ENCODE measurements around the gene ATOH8. TPM values are rescaled to one million over a fixed set of nuclear protein-coding genes. Genes with fewer than 3 reads are reported as not detected.
A peak's percentile ranks its signal among the peaks of the same experiment; 100 is the strongest.

ATOH8 gene
- total RNA-seq, 1 donor from 2014 or later = 44.9 TPM

DNA sequence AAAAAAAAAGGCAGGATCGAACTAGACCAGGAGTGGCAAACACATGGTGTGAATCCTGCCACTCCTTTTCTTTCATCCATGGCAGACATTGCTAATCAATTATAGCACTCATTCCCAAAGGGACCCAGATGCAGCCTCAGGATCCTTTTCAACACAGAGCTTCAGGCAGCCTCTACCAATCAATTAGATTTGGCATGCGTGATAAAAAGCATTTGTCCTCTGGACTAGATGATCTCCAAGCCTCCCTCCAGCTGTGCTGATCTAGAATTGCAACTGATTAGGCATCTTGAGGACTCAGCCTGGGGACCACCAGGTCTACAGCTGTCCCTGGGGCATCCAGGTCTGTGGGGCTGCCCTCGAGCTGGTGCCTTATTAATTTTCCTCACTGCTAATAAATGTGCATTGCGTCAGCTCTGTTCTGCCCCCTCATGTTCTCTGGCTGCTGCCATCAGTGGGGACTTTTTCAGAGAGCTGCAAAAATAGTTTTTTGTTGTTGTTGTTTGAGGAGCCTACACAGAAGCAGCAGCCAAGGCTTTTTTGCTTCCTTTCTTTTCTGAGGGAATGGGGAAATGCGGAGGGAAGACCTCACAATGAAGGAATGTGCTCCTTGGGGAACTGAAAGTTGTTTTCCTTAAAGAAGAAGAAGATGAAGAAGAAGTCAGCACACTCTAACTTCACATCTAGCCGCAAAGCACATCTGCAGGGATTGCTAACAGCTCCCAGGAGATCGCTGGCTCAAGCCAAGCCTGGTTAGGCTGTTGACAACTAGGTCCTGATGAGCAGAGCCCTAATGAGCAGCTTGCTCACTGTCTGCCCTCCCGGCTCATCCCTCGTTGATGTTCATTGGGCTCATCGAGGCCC is 8.8 kb upstream of the ATOH8 start:
- H3K27me3 ChIP-seq (ENCODE audit: low read depth) = no peaks in the 10 kb centered on the region
- H3K4me3 ChIP-seq = no peak overlapping the region
- intact Hi-C loops (cut with DNase I) = no loop called here
- TF ChIP-seq, protein P1, sequence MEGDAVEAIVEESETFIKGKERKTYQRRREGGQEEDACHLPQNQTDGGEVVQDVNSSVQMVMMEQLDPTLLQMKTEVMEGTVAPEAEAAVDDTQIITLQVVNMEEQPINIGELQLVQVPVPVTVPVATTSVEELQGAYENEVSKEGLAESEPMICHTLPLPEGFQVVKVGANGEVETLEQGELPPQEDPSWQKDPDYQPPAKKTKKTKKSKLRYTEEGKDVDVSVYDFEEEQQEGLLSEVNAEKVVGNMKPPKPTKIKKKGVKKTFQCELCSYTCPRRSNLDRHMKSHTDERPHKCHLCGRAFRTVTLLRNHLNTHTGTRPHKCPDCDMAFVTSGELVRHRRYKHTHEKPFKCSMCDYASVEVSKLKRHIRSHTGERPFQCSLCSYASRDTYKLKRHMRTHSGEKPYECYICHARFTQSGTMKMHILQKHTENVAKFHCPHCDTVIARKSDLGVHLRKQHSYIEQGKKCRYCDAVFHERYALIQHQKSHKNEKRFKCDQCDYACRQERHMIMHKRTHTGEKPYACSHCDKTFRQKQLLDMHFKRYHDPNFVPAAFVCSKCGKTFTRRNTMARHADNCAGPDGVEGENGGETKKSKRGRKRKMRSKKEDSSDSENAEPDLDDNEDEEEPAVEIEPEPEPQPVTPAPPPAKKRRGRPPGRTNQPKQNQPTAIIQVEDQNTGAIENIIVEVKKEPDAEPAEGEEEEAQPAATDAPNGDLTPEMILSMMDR (IDR thresholded peaks at IDR 0.05) = no peak
- H3K27ac ChIP-seq = peak overlapping the region; percentile 56
- H3K4me1 ChIP-seq = peaks cover 77% of the 10 kb centered on the region
- ATAC-seq (no peak), DNase-seq (no peak)
- no peaks in the 10 kb centered on the region for H3K9me3 ChIP-seq
- no peaks in the 10 kb centered on the region for H3K36me3 ChIP-seq

DNA sequence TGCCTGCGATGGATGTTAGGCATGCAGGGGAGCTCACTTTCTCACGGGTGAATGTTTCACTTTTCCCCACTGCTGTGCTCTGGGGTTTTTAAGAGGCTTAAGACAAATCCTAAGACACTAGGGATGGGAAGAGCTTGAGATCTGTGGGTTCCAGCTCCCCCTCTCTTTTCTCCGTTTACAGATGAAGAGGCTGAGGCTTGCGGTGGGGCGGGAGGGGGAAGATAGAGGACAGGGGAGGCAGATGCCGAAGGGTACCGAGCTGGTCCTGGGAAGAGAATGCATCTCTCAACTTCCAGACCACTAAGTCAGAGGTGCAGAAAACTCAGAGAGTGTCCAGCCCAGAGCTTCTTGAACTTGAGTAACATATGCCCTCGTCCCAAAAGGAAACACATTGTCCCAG is 8.2 kb upstream of the ATOH8 start:
- no peak for ATAC-seq

DNA sequence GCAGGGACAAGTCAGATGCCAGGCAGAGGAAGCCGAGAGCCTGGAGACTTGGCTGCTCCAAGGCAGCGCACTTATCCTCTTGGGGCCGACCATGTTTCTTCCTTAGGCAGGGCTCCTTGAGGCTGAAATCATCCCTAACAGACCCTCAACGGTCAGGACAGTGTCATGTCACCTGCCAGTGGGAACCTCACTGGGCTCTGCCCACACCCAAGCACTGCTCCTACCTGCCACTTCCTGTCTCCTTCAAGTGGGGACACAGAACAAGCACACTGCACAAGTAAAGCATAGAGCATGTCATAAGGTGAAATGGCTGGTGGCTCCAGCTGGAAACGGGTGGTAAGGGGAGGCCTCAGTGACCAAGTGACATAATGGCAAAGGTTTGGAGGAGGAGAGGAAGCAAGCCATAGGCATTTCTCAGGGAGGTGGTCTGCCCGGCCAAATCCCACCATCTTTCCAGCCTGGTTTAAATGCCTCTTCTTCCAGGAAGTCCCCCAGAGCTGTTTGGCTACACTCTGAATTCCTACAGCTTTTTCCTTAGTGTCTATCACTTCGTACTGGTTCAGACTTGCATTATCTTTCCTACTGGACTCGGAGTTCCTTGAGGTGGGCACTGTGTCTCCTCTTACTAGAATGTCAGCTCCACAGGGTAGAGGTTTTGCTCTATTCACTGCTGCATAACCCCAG is 7.3 kb upstream of the ATOH8 start:
- Histone ChIP-seq H3K27me3 (ENCODE audit: low read depth) (no peaks in the 10 kb centered on the region), H3K36me3 (no peaks in the 10 kb centered on the region), H3K27ac (peak overlapping the region; percentile 56), H3K9me3 (no peaks in the 10 kb centered on the region), H3K4me3 (no peak overlapping the region), H3K4me1 (peaks cover 75% of the 10 kb centered on the region)
- TF ChIP-seq, protein P1 (IDR thresholded peaks at IDR 0.05) = no peak
- DNase-seq = no peak
- no peak for ATAC-seq
- intact Hi-C loops (cut with DNase I) = no loop called here

More for the DNA sequence above, 8.2 kb upstream of the ATOH8 start:
- peaks cover 75% of the 10 kb centered on the region for H3K4me1 ChIP-seq
- H3K27ac ChIP-seq = peak overlapping the region; percentile 56
- H3K36me3 ChIP-seq = no peaks in the 10 kb centered on the region
- H3K4me3 ChIP-seq = no peak overlapping the region
- TF ChIP-seq, protein P1 (IDR thresholded peaks at IDR 0.05) = no peak
- no peaks in the 10 kb centered on the region for H3K9me3 ChIP-seq
- no peaks in the 10 kb centered on the region for H3K27me3 ChIP-seq (ENCODE audit: low read depth)
- intact Hi-C loops (cut with DNase I) = no loop called here
- DNase-seq = no peak

DNA sequence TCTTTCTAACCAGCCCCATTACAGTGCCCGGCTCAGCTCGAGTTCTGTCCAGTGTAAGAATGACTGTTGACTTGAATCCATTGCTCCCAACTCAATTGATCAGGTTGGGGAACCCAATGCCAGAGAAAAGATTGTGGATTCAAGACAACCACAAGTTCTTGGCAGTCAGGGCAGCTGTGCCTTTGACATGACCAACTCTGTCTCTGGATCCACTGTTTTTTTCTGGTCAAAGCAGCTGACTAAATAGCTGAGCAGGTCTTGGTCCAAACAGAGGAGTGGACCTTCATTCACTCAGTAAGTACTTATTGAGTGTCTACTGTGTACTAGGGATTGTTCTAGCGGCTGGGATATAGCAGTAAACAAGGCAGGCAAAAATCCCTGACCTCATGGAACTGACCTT is 6.3 kb upstream of the ATOH8 start:
- peaks cover 74% of the 10 kb centered on the region for H3K4me1 ChIP-seq
- TF ChIP-seq, protein P1 (IDR thresholded peaks at IDR 0.05) = no peak
- H3K4me3 ChIP-seq = no peak overlapping the region
- no peaks in the 10 kb centered on the region for H3K9me3 ChIP-seq
- ATAC-seq (no peak), DNase-seq (no peak)
- H3K36me3 ChIP-seq = no peaks in the 10 kb centered on the region
- intact Hi-C loops (cut with DNase I) = no loop called here
- H3K27ac ChIP-seq = no peak overlapping the region
- no peaks in the 10 kb centered on the region for H3K27me3 ChIP-seq (ENCODE audit: low read depth)

DNA sequence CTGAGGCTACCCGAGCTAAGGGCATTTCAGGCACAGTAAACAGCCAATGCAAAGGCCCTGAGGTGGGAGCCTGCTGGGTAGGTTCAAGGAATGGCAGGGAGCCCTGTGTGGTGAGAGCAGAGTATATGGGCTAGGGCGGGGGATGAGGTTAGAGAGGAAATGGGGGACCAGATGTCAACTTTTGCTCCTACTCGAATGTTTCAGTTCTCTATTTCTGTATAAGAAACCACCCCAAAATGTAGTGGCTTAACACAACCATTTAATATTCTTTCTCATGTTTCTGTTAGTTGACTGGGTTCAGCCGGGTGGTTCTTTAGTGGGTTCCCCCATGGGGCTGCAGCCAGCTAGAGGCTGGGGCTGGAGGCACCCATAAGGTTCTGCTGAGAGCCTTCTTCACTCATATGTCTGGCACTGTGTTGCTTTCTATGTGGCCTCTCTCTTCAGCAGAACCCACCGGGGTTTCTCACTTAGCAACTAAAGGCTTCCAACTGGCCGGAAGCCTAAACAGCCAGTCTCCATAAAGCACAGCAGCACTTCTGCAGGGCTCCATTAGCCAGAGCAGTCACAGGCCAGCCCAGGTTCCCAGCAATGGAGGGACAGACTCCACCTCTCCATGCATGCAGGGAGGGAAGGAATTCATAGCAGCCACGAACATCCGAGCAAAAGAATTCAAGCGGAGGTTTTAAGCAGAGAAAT is 5.6 kb upstream of the ATOH8 start:
- TF ChIP-seq, protein P1 (IDR thresholded peaks at IDR 0.05) = no peak
- Histone ChIP-seq H3K27me3 (ENCODE audit: low read depth) (peaks cover 1% of the 10 kb centered on the region), H3K9me3 (no peaks in the 10 kb centered on the region), H3K27ac (no peak overlapping the region), H3K4me3 (no peak overlapping the region), H3K36me3 (no peaks in the 10 kb centered on the region), H3K4me1 (peaks cover 75% of the 10 kb centered on the region)
- intact Hi-C loops (cut with DNase I) = no loop called here
- ATAC-seq (no peak), DNase-seq (no peak)
